GM19193 (cell line): ENCODE data around the gene HDLBP.

Experiments
- POLR2A ChIP-seq: IDR thresholded peaks from 4 replicates; pipeline ENCODE4 v1.6.1; 2011; ENCODE audit not compliant: insufficient read depth, insufficient read length; ENCODE audit errors: extremely low read depth

Gene HDLBP

DNA sequence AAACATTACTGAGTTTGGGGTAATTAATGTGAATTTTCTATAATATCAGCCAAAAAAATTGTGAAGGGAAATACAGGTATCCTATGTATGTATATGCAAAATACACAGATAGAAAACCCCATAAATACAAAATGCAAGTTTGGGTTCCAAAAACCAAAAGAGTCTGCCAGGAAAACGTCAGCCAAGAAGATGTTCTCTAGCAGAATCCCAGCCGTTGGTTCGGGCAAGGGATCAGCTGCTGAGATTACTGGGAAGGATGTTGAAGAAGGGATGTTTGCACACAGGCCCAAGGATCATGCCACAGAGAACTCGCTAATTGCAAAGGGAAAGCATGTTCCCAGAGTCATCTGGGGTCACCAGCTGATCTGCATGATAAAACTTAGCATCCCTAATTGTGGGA lies 136.5 kb downstream of the HDLBP start:
- TF ChIP-seq POLR2A = no peak

DNA sequence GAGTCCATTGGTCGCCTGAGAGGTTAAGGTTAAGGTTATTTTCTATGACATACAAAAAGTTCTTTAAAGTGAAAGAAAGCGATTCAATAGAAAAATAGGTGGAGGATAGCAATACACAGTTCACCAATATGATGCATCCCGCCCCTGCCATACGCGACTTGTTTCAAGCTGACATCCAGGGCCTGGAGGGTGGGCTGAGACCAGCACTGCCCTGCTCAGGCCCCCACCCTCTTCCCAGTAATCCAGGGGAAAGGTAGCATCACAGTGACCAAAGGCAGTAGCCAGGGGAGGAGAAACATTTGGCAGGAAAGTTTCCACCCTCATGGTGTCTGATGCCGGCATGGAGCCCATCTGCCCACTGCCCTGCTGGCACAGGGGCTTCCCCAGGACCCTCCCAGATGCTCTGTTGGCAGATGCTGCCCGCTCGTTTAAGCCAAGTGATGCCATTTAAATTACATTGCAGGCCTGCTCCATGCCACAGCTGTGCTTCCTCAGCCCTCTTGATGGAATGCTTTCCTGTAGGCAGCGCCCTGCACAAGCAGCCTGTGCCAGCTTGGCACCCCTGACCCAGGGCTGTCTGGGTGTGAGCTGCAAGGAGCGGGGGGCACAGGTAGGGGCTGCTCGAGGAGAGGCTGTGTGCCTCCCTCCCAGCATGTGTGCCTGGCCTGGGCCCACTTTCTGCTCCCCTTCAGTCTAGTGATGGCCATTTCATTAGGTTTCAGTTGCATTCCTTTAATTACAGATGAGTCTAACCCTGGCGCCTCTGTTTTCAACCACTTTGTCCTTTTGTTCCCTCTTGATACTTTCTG lies 137.7 kb downstream of the HDLBP start:
- TF ChIP-seq POLR2A = no peak
